Posterior vena cava (tissue), 2 donors: ENCODE measurements around the gene FAM163A. TPM values are rescaled to one million over a fixed set of nuclear protein-coding genes. Genes with fewer than 3 reads are reported as not detected.

Experiments used
- DNase-seq: peaks from one replicate; pipeline ENCODE4 v3.0.0-alpha.2; 2020; ENCODE audit warnings: low spot score
- intact Hi-C, 2 donors: fragments of 100-400 bp; cut with DNase I; formaldehyde crosslinking; loops; one replicate each; pipeline versions ENCODE4 v1.14.1 to v1.14.2; 2022 to 2023
- total RNA-seq, 2 donors: library from RNA; stranded (reverse); fragmentation: NEBNext Ultra II Directional; extraction: Animal tissue kit (Norgen Biotek cat#: 25700); gene quantifications; one replicate each; pipeline ENCODE4 v1.2.1, GENCODE V29; 2021
- donor health status: DM: yes; HTN: yes; CAD: no.
- donor health status: DM: yes; HTN: yes; CAD: no.

The FAM163A gene
- total RNA-seq, 2 donors from 2014 or later = 0.10 TPM; not detected in 1

GRCh38 chr1:179745743-179746142 lies 2.7 kb downstream of the FAM163A start:
- intact Hi-C loops = loop anchor here in 1 of 2 donors (5.0 kb wide), 1 partner anchor 648 kb away; no protein-coding TSS in a partner anchor
- DNase-seq = no peak

GRCh38 chr1:179747611-179748010 lies 4.5 kb downstream of the FAM163A start:
- intact Hi-C loops = loop anchor here in 1 of 2 donors (5.0 kb wide), 1 partner anchor 650 kb away; no protein-coding TSS in a partner anchor
- DNase-seq = no peak

GRCh38 chr1:179748772-179749171 lies 5.7 kb downstream of the FAM163A start:
- no peak for DNase-seq
- intact Hi-C loops = loop anchor here in 1 of 2 donors (5.0 kb wide), 1 partner anchor 651 kb away; no protein-coding TSS in a partner anchor

GRCh38 chr1:179750630-179751029 lies 7.5 kb downstream of the FAM163A start:
- DNase-seq = no peak
- intact Hi-C loops = no loop called here

DNA sequence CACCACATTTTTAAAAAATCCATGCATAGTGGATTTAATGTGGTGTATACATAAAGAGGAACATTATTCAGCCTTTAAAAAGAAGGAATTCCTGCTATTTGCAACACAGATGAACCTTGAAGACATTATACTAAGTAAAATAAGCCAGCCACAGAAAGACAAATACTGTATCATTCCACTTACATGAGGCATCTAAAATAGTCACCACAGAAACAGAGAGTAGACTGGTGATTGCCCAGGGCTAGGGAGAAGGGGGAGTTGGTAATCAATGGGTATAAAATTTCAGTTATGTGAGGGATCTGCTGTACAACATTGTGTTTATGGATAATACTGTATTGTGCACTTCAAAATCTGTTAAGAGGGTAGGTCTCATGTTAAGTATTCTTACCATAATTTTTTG lies 10.0 kb downstream of the FAM163A start:
- intact Hi-C loops = no loop called here
- no peak for DNase-seq

DNA sequence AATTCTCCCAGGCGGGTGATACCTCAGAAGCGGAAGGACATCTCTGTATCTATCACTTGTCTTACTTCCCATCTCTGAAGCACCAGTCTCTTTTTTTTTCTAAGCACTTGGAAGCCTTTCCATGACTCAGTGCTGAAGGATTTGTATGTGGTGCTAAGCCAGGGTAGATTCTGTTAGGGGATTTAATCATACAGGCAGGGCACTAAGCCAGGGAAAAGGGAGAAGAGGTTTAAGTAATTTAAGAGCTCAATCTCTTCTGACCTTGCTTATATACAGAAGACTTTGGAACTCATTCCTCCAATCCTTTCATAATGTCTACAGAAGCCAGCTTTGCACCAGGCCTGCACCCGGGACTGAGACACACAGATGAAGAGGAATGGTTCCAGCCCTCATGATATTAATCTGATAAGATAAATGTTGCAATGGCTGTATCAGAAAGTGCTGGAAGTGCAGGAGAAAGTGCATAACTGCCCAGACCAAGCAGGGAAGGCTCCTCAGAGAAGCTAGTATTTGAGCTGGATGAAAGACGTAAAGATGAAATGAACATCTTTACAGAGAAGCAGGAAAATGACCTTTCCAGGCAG lies 11.0 kb downstream of the FAM163A start:
- DNase-seq = no peak
- intact Hi-C loops = no loop called here

GRCh38 chr1:179757933-179758332 lies 14.8 kb downstream of the FAM163A start:
- no peak for DNase-seq
- intact Hi-C loops = no loop called here

- intact Hi-C loops = no loop called here
- no peak for DNase-seq
These were observed 17.4 kb downstream of the FAM163A start for GRCh38 chr1:179760521-179760920.

DNA sequence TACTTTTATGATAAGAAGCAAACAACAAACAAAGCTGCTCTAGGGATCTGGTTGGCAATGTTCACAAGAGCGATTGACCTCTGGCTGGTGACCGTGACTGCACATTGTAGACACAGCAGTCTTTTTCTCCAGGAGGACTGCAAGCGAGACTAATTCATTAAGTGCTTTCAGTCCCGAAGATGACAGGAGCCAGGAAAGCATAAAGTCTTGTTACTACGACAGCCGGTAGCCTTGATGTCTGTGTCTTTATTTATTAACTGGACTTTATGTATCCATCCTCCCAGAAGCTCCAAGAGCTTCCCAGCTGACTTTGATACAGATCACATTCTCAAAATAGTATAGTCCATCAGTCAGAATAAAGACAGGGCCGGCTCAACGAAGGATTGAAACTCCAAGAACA lies 18.2 kb downstream of the FAM163A start:
- DNase-seq = no peak
- intact Hi-C loops = no loop called here

DNA sequence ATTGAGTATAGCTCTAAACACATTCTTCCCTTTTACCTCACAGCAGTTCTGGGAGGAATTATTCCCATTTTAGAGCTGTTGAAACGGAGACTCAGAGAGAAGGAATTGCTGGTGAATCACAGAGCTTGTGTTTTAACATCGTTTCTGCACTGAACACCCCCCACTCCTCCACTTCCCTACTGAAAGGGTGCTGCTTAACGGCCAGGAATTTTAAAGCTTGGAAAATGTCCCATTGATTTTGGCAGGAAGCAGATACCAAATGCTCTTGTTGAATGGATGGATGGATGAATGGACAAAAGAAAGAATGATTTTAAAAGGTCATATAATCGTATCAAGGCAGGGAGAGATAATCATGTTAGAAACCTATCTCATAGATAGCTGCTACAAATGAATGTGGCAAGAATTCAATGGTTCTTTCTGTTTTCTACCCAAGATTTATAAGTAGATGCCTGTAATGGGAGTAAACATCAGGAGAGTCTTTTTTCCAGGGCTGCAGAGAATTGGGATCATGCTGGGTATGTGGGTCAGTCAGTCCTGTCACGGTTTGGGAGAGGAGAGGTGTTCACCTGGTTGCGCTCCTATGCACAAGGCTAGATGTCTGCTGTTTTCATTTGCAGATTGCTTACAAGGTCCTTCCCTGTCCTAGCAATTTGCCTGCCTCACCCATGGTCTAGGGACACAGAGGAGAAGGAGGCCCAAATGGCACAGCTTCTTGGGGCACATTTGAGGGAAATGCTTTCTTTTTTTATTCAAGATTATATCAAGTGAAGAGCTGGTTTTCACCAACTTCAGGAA lies 19.0 kb downstream of the FAM163A start:
- intact Hi-C loops = no loop called here
- DNase-seq = no peak

- DNase-seq = no peak
- intact Hi-C loops = no loop called here
These were observed 24.1 kb downstream of the FAM163A start for GRCh38 chr1:179767177-179767581.

DNA sequence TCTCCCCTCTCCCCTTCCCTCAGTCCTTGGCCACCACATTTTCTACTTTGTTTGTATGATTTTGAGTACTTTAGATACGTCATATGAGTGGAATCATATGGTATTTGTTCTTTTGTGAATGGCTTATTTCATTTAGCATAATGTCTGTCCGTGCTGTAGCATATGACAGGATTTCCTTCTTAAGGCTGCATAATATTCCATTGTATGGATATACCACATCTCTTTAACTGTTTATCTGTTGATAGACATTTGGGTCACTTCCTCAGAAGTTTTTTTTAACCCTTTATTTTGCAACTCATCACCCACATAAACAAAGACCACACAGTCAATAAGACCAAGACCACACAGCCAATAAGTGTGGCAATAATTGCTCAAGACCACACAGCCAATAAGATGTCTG lies 24.9 kb downstream of the FAM163A start:
- intact Hi-C loops = no loop called here

GRCh38 chr1:179770887-179771502 lies 27.9 kb downstream of the FAM163A start:
- DNase-seq = no peak
- intact Hi-C loops = no loop called here

More for the DNA sequence above, 24.9 kb downstream of the FAM163A start:
- DNase-seq = no peak

DNA sequence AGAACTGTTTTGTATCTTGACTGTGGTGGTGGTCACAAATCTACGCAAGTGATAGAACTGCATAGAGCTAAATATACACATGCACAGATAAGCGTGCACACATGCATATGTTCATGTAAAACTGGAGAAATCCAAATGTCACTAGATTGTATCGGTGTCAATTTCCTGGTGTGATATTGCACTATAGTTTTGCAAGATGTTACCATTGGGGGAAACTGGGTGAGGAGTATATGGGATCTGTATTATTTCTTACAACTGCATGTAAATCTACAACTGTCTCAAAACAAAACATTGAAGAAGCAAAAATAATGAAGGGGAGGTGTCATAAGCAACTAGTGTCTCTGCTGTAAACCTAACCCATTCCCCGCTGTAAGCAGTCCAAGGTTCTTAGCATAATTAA lies 30.2 kb downstream of the FAM163A start:
- DNase-seq = no peak
- intact Hi-C loops = no loop called here

DNA sequence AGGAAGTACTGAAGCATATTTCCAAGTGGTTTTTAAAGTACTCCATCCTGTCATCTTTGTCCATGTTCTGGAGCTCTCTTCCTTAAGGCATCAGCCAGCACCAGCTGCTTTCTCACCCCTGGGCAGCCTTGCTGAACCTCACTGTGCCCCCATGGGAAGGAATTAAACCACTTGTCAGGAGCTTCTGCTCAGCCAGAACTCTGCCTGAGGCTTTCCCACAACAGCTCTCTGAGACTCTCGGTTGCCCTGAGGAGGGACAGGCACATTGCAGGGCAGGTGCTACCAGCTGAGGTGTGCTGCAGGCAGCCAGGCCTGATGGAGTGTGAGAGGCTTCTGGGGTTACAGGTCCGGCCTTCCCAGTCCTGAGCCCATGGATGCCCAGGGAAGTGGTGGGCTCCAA lies 30.9 kb downstream of the FAM163A start:
- DNase-seq = no peak
- intact Hi-C loops = no loop called here

GRCh38 chr1:179774566-179774965 lies 31.5 kb downstream of the FAM163A start:
- intact Hi-C loops = no loop called here
- no peak for DNase-seq

DNA sequence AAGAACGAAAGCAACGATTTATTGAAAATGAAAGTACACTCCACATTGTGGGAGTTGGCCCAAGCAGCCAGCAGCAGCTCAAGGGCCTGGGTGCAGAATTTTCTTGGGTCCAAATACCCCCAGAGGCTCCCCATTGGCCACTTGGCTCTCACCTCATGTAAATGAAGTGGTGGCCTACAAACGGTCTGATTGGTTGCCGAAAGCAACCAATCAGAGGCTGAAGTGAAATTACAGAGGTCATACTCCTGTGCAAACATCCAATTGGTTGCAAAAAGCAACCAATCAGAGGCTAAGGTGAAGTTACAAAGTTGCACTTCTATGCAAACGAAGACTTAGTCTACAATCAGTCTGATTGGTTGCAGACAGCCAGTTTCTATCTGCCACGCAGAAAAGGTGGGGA lies 31.9 kb downstream of the FAM163A start:
- intact Hi-C loops = no loop called here
- no peak for DNase-seq

DNA sequence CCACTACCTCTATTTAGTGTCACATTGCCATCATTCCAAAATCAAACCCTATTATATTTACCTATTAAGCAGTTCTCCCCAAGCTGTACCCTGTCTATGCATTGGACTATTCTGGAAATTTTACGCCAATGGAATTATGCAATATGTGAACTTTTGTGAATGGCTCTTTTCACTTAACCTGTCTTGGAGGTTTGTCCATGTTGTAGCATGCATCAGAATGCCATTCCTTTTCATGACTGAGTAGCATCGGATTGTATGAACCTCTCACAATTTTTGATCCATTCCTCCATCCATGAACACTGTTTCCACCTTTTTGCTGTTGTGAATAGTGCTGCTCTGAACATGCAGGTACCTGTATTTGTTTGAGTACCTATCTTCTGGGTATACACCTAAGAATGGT lies 33.7 kb downstream of the FAM163A start:
- intact Hi-C loops = no loop called here
- no peak for DNase-seq

DNA sequence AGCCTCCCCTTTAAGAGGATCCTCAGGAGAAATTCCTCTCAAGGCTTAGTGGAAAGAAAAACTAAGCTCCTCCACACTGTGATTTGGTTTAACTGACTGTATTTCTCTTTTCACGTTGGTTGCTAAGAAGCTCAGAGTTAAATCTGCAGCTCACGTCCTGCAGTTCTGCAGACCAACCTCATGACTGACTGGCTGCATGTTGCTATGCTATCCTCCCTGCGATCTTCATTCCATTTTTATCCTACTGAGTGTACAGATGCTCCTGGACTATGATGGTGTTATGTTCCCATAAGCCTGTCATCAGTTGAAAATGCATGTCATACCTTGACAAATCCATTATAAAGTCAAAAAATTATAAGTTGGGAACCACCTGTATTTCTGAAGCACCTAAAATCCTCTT lies 34.6 kb downstream of the FAM163A start:
- no peak for DNase-seq
- intact Hi-C loops = no loop called here

GRCh38 chr1:179779645-179780272 lies 36.7 kb downstream of the FAM163A start:
- intact Hi-C loops = no loop called here
- DNase-seq = no peak
